ENCODE data around the gene NUDT8. TPM values are rescaled to one million over a fixed set of nuclear protein-coding genes. Genes with fewer than 3 reads are reported as not detected.
A peak's percentile ranks its signal among the peaks of the same experiment; 100 is the strongest.

NUDT8 gene
- total and polyA plus RNA-seq, 9 of the 15 experiments (the other 6 are each of a cell fraction or from before 2014, with no cell fraction given), result 0.23 to 27.8 (median 5.0) TPM

DNA sequence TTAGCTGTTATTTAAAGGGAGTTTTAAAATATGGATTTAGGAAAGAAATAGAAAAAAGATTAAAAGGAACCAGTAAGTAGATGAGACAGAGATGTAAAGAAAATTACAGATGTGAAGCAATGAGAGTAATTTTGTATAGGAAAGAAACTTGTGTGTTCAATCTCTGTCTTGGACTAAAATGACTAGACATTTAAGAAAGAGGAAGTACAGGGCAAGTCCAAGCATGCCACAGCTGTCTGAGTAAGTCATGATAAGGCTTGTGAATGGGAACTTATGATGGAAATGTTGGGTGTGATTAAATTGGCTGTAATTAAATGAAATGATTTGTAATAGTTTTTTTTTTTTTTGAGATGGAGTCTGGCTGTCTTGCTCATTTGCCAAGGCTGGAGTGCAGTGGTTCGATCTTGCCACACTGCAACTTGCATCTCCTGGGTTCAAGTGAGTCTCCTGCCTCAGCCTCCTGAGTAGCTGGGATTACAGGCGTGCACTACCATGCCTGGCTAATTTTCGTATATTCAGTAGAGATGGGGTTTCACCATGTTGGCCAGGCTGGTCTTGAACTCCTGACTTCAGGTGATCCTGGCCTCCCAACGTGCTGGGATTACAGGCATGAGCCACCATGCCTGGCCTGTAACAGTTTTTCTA is 26.7 kb upstream of the NUDT8 start (continued):
- TF ChIP-seq, protein P1, sequence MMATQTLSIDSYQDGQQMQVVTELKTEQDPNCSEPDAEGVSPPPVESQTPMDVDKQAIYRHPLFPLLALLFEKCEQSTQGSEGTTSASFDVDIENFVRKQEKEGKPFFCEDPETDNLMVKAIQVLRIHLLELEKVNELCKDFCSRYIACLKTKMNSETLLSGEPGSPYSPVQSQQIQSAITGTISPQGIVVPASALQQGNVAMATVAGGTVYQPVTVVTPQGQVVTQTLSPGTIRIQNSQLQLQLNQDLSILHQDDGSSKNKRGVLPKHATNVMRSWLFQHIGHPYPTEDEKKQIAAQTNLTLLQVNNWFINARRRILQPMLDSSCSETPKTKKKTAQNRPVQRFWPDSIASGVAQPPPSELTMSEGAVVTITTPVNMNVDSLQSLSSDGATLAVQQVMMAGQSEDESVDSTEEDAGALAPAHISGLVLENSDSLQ (IDR thresholded peaks at IDR 0.05), result peak; percentile 35; the same call in 1 of the 2 replicates
- TF ChIP-seq, protein P2, sequence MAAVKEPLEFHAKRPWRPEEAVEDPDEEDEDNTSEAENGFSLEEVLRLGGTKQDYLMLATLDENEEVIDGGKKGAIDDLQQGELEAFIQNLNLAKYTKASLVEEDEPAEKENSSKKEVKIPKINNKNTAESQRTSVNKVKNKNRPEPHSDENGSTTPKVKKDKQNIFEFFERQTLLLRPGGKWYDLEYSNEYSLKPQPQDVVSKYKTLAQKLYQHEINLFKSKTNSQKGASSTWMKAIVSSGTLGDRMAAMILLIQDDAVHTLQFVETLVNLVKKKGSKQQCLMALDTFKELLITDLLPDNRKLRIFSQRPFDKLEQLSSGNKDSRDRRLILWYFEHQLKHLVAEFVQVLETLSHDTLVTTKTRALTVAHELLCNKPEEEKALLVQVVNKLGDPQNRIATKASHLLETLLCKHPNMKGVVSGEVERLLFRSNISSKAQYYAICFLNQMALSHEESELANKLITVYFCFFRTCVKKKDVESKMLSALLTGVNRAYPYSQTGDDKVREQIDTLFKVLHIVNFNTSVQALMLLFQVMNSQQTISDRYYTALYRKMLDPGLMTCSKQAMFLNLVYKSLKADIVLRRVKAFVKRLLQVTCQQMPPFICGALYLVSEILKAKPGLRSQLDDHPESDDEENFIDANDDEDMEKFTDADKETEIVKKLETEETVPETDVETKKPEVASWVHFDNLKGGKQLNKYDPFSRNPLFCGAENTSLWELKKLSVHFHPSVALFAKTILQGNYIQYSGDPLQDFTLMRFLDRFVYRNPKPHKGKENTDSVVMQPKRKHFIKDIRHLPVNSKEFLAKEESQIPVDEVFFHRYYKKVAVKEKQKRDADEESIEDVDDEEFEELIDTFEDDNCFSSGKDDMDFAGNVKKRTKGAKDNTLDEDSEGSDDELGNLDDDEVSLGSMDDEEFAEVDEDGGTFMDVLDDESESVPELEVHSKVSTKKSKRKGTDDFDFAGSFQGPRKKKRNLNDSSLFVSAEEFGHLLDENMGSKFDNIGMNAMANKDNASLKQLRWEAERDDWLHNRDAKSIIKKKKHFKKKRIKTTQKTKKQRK (IDR thresholded peaks at IDR 0.05; ENCODE audit: borderline replicate concordance, low read depth, low read length), result peak; percentile 43; the same call in 1 of the 2 replicates
- TF ChIP-seq PCBP2 (IDR thresholded peaks at IDR 0.05; ENCODE audit: low read depth, low read length, poor library complexity, severe bottlenecking) (no peak), ZNF778 (CRISPR knock-in tag; IDR thresholded peaks at IDR 0.05) (no peak), KDM1A (IDR thresholded peaks at IDR 0.05) (peak; percentile 96), HDAC2 (IDR thresholded peaks at IDR 0.05) (peak; percentile 95), RBFOX2 (IDR thresholded peaks at IDR 0.05; ENCODE audit: low read depth, low read length) (no peak), YBX1 (IDR thresholded peaks at IDR 0.05) (no peak), ZFP36 (IDR thresholded peaks at IDR 0.05; ENCODE audit: low read depth, low read length, partially characterized antibody) (peak; percentile 96), ELF4 (CRISPR knock-in tag; IDR thresholded peaks at IDR 0.05) (no peak), SMARCE1 (IDR thresholded peaks at IDR 0.05) (peak; percentile 89), ZBED1 (IDR thresholded peaks at IDR 0.05) (no peak)
- TF ChIP-seq, protein P3, sequence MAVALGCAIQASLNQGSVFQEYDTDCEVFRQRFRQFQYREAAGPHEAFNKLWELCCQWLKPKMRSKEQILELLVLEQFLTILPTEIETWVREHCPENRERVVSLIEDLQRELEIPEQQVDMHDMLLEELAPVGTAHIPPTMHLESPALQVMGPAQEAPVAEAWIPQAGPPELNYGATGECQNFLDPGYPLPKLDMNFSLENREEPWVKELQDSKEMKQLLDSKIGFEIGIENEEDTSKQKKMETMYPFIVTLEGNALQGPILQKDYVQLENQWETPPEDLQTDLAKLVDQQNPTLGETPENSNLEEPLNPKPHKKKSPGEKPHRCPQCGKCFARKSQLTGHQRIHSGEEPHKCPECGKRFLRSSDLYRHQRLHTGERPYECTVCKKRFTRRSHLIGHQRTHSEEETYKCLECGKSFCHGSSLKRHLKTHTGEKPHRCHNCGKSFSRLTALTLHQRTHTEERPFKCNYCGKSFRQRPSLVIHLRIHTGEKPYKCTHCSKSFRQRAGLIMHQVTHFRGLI (CRISPR knock-in tag; IDR thresholded peaks at IDR 0.05), result no peak
- TF ChIP-seq, protein P4, sequence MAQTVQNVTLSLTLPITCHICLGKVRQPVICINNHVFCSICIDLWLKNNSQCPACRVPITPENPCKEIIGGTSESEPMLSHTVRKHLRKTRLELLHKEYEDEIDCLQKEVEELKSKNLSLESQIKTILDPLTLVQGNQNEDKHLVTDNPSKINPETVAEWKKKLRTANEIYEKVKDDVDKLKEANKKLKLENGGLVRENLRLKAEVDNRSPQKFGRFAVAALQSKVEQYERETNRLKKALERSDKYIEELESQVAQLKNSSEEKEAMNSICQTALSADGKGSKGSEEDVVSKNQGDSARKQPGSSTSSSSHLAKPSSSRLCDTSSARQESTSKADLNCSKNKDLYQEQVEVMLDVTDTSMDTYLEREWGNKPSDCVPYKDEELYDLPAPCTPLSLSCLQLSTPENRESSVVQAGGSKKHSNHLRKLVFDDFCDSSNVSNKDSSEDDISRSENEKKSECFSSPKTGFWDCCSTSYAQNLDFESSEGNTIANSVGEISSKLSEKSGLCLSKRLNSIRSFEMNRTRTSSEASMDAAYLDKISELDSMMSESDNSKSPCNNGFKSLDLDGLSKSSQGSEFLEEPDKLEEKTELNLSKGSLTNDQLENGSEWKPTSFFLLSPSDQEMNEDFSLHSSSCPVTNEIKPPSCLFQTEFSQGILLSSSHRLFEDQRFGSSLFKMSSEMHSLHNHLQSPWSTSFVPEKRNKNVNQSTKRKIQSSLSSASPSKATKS (CRISPR knock-in tag; IDR thresholded peaks at IDR 0.05), result no peak
- TF ChIP-seq, protein P5, sequence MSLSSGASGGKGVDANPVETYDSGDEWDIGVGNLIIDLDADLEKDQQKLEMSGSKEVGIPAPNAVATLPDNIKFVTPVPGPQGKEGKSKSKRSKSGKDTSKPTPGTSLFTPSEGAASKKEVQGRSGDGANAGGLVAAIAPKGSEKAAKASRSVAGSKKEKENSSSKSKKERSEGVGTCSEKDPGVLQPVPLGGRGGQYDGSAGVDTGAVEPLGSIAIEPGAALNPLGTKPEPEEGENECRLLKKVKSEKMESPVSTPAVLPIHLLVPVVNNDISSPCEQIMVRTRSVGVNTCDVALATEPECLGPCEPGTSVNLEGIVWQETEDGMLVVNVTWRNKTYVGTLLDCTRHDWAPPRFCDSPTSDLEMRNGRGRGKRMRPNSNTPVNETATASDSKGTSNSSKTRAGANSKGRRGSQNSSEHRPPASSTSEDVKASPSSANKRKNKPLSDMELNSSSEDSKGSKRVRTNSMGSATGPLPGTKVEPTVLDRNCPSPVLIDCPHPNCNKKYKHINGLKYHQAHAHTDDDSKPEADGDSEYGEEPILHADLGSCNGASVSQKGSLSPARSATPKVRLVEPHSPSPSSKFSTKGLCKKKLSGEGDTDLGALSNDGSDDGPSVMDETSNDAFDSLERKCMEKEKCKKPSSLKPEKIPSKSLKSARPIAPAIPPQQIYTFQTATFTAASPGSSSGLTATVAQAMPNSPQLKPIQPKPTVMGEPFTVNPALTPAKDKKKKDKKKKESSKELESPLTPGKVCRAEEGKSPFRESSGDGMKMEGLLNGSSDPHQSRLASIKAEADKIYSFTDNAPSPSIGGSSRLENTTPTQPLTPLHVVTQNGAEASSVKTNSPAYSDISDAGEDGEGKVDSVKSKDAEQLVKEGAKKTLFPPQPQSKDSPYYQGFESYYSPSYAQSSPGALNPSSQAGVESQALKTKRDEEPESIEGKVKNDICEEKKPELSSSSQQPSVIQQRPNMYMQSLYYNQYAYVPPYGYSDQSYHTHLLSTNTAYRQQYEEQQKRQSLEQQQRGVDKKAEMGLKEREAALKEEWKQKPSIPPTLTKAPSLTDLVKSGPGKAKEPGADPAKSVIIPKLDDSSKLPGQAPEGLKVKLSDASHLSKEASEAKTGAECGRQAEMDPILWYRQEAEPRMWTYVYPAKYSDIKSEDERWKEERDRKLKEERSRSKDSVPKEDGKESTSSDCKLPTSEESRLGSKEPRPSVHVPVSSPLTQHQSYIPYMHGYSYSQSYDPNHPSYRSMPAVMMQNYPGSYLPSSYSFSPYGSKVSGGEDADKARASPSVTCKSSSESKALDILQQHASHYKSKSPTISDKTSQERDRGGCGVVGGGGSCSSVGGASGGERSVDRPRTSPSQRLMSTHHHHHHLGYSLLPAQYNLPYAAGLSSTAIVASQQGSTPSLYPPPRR (CRISPR knock-in tag; IDR thresholded peaks at IDR 0.05; ENCODE audit: borderline replicate concordance), result no peak

Data from K562 (cell line).